ENCODE results near the gene PBX4. TPM values are rescaled to one million over a fixed set of nuclear protein-coding genes. Genes with fewer than 3 reads are reported as not detected.

The PBX4 gene
- total RNA-seq, 4 donors from 2014 or later, result 2.2 to 10.1 (median 3.5) TPM

DNA sequence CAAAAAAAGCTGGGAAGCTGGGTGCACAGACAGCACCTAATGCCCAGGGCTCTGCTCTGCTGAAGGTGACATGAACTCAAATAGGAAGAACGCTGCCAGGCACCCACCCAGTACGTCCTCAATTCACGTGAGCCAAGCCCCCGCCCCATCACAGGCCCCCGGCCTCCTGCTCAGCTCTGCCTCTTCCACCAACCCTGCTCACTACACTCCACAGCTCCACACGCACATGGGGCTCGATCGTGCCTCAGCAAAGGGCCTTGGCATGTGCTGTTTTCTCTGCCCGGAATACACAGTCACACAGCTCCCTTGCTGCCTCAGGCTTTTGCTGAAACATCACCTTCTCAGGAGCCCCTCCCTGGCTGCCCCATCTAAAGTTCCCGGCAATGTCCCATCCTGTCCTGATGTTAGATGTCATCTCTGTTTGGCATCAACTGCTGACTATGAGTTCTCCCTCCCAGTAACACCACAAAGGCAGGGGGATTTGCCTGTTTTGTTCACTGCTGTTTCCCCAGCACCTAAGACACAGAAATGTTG is 42.7 kb upstream of the PBX4 start:
- ATAC-seq (ENCODE audit: low FRiP score) (no peak), DNase-seq (ENCODE audit: low spot score) (no peak)
- TF ChIP-seq, protein P1, sequence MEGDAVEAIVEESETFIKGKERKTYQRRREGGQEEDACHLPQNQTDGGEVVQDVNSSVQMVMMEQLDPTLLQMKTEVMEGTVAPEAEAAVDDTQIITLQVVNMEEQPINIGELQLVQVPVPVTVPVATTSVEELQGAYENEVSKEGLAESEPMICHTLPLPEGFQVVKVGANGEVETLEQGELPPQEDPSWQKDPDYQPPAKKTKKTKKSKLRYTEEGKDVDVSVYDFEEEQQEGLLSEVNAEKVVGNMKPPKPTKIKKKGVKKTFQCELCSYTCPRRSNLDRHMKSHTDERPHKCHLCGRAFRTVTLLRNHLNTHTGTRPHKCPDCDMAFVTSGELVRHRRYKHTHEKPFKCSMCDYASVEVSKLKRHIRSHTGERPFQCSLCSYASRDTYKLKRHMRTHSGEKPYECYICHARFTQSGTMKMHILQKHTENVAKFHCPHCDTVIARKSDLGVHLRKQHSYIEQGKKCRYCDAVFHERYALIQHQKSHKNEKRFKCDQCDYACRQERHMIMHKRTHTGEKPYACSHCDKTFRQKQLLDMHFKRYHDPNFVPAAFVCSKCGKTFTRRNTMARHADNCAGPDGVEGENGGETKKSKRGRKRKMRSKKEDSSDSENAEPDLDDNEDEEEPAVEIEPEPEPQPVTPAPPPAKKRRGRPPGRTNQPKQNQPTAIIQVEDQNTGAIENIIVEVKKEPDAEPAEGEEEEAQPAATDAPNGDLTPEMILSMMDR (IDR thresholded peaks at IDR 0.05), result no peak

DNA sequence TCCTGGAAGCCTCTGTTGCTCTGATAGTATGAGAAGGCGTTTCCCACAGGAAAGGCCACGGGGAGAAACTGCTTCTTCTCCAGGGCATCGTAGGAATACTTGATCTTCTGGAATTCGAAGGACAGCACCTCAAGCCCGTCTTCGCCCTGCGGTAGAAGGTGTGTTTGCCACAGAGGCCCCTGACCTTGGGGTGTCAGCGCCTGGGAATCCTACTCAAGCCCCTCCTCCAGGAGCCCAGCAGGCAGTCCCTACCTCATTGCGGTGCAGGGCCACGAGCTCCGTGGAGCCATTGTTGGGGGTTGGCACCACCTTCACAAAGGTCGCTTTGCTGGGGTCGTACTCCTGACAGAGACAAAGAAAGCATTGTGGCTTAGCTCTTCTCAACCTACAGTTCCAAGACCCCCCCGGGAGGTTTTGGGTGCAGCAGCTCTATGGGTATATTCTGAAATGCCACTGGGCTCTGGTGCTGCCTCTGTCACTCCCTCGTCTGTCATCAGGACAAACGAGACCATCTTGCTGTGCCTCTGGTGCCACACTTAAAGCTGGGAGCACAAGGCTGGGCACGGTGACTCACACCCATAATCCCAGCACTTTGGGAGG is 41.3 kb upstream of the PBX4 start:
- ATAC-seq (ENCODE audit: low FRiP score), result no peak
- TF ChIP-seq, protein P1 (IDR thresholded peaks at IDR 0.05), result no peak
- no peak for DNase-seq (ENCODE audit: low spot score)

DNA sequence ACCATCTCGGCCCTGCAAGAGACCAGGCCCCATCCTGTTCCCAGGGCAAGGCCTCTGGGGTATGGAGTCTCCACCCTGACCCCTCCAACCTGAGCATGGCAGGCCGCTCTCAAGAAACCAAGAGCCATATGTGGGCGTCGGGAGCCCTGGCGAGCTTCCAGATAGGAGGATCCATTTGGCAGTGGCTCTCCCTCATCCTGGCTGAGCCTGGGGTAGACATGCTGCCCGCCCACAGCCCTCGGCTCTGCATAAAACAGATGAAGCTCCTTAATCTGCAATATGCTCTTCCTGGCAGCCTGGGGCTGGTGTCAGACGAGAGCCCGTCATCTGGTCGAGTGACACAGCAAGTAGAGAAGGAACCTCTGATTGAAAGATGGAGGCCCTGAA is 38.9 kb upstream of the PBX4 start:
- no peak for DNase-seq (ENCODE audit: low spot score)
- ATAC-seq (ENCODE audit: low FRiP score), result no peak
- TF ChIP-seq, protein P1 (IDR thresholded peaks at IDR 0.05), result no peak

DNA sequence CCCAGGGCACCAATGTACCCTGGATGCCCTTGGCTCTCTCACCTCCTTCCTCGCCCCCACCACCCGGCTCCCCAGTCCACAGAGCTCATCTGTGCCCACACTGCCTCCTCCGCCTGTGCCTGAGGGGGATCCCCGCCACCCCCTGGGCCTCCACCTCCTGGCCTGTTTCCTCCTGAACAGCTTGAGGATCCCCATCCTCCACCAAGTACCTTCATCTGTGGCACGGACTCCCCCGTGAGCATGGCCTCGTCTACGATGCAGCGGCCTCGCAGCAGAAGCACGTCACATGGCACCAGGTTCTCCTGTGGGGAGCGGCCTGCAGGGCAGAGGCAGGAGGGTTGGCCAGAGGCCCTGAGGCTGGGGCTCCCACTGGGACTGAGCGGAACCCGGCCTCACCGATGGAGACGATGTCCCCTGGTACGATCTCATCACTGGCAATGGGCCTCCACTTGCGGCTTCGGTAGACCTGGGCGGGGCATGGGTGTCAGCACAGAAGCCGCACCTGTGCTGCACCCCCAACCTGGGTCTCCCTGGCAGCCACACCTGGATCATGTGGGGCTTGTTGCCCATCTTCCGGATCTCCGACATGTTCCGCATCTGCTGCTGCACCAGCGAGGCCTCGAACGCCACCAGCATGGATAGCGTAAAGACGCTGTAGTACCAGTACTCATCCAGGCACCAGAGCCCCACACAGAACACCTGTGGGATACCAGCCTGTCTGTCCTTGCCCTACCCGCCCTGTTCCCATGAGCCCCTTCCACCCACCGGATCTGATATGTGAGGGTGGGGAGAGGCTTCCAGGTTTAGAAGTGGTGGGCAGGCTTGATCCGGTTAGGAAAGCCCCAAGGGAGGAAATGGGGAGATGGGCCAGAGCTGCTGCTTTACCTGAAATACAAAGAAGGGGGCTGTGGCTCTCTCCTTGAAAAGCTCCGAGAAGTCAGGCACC is 38.2 kb upstream of the PBX4 start:
- TF ChIP-seq, protein P1 (IDR thresholded peaks at IDR 0.05), result no peak
- no peak for DNase-seq (ENCODE audit: low spot score)
- ATAC-seq (ENCODE audit: low FRiP score), result no peak

DNA sequence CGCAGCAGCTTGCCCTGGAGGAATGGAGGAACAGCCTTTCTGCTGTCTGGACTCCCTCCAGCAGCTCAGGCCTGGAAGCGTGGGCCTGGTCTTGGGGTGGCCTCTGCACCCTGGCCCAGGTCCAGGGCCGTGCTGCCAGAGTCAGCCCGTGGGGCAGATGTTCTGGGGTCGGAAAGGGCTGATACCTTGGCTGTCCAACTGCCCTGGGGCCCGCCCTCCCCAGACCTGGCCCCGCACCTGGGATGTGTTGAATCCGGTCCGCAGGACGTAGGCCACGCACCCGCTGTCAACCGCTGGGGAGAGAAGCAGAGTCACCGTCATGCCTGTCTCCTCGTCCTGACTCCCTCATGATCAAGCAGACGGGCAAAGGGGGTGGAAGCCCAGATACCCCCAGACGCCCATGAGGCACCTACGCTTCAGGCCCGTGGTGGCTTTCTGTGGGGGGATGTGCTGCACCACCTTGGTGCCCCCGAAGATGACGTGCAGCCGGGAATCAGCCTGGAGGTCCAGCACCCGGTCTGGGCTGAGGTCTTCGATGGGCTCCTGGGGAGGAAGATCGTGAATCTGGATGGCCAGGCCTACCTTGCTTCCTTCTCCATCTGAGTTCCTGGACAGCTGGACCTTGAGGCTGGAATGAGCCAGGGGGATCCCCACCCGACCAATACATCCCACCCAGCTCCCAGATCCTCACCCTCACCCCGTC is 37.3 kb upstream of the PBX4 start:
- TF ChIP-seq, protein P1 (IDR thresholded peaks at IDR 0.05), result no peak
- DNase-seq (ENCODE audit: low spot score), result no peak
- no peak for ATAC-seq (ENCODE audit: low FRiP score)

DNA sequence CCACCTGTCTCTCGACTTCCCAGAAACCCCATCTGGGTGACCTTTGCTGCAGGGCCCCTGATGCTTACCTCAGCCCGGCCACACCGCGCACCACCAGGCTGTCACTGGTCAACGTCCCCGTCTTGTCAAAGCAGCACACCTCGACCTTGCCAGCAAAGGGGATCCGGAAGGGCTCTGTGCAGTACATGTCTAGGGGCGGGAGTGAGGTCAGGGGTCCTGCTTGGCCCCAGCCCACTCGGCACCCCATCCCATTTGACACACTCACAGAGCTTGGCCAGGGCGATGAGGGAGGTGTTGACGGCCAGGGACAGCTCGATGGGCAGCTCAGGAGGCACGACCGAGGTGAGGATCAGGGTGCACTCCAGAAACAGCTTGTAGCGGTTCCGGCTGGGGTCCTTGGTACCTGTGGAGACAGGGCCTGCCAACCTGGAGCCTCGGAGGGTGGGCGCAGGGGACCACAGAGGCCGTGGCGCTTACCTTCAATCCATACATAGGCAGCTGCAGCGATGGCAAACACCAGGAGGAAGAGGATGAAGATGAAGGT is 36.6 kb upstream of the PBX4 start:
- ATAC-seq (ENCODE audit: low FRiP score) (no peak), DNase-seq (ENCODE audit: low spot score) (no peak)
- TF ChIP-seq, protein P1 (IDR thresholded peaks at IDR 0.05), result no peak

All from omental fat pad (tissue), 4 donors.